Measurements from ENCODE around the gene ACAA2.
"Not testable (repeated sequence)": the region's sequence is repeated elsewhere in the genome, so short reads cannot be mapped to it uniquely, and the experiment has no call there.

The ACAA2 gene

DNA sequence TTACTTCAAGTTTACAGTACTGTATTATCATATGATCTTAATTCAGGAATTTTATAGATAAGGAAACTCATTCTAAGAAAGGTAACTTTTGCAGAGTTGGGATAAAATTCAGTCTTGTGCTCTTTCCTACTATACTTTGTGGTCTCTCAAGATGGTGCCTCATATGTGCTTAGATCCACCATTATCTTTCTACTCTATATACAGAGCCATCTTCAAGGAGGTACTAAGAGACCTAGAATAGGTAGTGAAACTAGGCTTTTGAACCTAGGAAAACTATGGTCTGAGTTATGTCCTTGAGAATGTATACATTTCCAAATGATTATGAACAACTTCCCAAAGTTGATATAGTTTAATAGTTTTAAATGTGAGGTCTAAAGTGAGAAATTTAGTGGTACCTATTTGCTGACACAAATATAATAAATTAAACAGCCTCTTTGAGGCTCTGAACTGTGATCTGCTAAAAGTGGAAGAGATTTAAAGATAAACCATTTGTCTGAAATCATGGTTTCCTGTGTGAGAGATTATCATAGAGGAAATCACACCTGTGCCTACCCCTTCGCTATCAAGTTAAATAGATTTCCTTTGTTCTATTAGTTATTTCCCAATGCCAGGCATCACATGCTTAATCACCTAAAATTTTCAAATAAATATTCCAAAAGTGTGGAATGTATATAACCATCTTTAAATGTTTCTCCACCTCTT, 27.2 kb downstream of the ACAA2 start:
- POLR2A ChIA-PET: no interaction called here
- CTCF ChIA-PET: no interaction called here

DNA sequence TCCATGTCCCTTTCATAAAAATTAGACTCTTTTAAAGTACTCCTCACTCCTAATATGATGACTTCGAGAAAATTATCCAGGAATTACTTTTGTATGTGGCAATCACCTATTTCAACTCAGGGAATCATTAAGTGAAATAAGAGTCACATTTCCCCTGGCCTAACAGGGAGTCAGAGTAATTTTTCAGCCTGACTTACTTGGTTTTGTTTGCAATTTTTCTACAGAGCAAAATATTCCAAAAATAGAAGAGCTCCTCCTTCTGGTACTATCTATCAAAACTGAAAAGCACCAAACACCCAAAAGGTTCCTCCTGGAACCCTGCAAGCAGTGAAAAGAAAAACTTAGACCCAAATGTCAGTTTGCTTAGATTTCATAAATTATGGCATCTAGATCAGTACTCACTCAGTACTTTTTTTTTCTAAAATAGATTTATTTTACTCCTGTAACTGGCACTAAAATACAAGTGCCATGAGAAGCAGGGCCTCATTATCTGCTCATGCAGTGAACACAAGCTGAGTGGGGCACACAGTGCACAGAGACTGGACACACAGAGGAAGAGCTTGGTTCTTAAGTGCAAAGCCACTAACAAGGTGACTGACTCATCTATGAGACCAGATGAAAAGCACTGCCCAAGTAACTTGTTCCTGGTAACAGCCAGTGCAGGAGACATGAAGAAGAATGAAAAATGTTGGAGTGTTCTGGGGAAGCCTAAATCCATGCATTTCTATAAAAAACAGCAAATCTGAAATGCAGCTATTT, 28.7 kb downstream of the ACAA2 start:
- CTCF ChIA-PET: interaction anchor here (1.1 to 1.8 kb wide), 4 partner anchors 9 to 274 kb away, joined by 3 to 4 read pairs (median 3); no protein-coding TSS in a partner anchor
- peak; percentile 2 for TF ChIP-seq CTCF (IDR thresholded peaks at IDR 0.05; ENCODE audit: control extremely low read depth, extremely low read depth, low read depth, missing control alignments)
- no peak for DNase-seq (ENCODE audit: extremely low spot score)
- POLR2A ChIA-PET: no interaction called here

More for the DNA sequence above, 27.2 kb downstream of the ACAA2 start:
- DNase-seq (ENCODE audit: extremely low spot score): no peak
- no peak for TF ChIP-seq CTCF (IDR thresholded peaks at IDR 0.05; ENCODE audit: control extremely low read depth, extremely low read depth, low read depth, missing control alignments)

- POLR2A ChIA-PET; DNase-seq (ENCODE audit: extremely low spot score): not testable (repeated sequence)
- CTCF ChIA-PET: interaction anchor here (1.4 to 1.8 kb wide), 2 partner anchors 10 to 273 kb away, joined by 3 to 4 read pairs; no protein-coding TSS in a partner anchor
Measured at GRCh38 chr18:49783631-49784030, 29.7 kb downstream of the ACAA2 start.

DNA sequence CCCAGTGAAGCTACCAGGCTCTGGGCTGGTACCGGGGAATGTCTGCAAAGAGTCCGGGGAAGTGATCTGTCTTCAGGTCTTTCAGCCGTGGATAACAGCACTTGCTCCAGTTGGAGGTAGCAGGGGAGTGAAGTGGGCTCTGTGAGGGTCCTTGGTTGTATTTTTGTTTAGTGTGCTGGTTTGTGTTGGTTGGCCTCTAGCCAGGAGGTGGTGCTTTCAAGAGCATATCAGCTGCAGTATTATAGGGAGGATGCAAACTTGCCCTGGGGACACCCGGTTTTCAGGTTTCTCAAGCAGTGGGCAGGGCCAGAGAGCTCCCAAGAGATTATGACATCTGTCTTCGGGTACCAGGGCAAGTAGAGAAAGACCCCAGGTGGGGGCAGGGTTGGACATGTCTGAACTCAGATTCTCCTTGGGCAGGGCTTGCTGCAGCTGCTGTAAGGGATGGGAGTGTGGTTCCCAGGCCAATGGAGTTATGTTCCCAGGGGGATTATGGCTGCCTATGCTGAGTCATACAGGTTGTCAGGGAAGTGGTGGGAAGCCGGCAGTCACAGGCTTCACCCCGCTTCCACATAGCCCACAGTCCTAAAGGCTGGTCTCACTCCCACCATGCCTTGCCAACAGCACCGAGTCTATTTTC, 34.4 kb downstream of the ACAA2 start:
- POLR2A ChIA-PET: no interaction called here
- CTCF ChIA-PET: interaction anchor here (1.7 kb wide), 1 partner anchor 19 kb away, joined by 3 read pairs; no protein-coding TSS in a partner anchor
- TF ChIP-seq CTCF (IDR thresholded peaks at IDR 0.05; ENCODE audit: control extremely low read depth, extremely low read depth, low read depth, missing control alignments): no peak
- no peak for DNase-seq (ENCODE audit: extremely low spot score)

DNA sequence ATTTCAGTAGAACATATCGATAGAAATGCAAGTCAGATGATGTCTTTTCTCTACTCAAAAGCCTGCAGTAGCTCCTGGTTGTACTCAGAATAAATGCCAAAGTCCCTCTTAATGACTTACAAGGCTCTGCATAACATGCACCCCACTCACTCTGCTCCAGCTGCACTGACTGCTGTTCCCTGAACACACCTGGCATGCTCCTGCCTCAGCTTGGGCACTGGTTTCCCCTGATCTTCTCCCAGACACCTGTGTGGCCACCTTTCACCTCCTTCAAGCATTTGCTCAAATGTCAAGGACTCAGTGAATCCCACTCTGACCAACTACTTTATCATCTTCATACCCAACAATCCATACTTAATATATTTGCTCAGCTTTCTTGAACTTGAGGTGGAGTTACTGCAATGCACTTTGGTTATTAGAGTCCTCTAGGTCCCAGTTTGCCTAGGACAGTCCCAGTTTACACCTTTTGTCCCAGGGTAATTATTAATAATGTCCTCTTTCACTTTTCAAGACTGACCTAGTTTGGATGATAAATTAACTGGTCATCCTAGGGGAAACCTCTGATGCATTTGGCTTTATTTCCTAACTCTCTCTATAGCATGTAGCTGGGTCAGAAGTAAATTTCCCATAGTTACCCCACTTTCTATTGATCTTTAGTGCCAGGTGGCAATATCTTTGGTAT, 44.1 kb downstream of the ACAA2 start:
- TF ChIP-seq CTCF (IDR thresholded peaks at IDR 0.05; ENCODE audit: control extremely low read depth, extremely low read depth, low read depth, missing control alignments): no peak
- POLR2A ChIA-PET: interaction anchor here (0.6 kb wide), 1 partner anchor 101 kb away, joined by 3 read pairs; no protein-coding TSS in a partner anchor
- DNase-seq (ENCODE audit: extremely low spot score): no peak
- CTCF ChIA-PET: no interaction called here

GRCh38 chr18:49768051-49768391, 45.3 kb downstream of the ACAA2 start:
- DNase-seq (ENCODE audit: extremely low spot score): no peak
- POLR2A ChIA-PET: no interaction called here
- TF ChIP-seq CTCF (IDR thresholded peaks at IDR 0.05; ENCODE audit: control extremely low read depth, extremely low read depth, low read depth, missing control alignments): peak; percentile 8
- CTCF ChIA-PET: interaction anchor here (2.3 kb wide), 1 partner anchor 258 kb away, joined by 10 read pairs; no protein-coding TSS in a partner anchor
